ENCODE results near the gene RPTOR.

DNA sequence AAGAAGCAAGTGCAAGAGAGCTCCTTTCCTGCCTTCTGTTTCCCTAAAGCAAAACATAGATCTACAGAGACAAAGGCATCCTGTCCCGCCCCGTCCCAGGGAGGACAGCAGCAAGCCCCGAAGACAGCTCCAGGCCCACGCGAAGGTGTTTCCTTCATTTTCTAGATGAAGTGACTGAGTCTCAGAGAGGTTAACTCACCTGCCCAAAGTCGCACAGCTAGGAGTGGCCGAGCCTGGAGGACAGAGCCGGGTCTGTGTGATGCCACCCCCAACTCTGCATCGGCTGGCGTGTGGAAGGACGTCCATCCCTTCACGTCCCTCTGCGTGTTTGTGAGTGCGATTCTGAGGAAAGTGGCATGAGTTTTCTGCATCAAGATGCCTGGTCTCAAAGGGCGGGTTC lies 259.8 kb downstream of the RPTOR start:
- TF ChIP-seq, protein P1, sequence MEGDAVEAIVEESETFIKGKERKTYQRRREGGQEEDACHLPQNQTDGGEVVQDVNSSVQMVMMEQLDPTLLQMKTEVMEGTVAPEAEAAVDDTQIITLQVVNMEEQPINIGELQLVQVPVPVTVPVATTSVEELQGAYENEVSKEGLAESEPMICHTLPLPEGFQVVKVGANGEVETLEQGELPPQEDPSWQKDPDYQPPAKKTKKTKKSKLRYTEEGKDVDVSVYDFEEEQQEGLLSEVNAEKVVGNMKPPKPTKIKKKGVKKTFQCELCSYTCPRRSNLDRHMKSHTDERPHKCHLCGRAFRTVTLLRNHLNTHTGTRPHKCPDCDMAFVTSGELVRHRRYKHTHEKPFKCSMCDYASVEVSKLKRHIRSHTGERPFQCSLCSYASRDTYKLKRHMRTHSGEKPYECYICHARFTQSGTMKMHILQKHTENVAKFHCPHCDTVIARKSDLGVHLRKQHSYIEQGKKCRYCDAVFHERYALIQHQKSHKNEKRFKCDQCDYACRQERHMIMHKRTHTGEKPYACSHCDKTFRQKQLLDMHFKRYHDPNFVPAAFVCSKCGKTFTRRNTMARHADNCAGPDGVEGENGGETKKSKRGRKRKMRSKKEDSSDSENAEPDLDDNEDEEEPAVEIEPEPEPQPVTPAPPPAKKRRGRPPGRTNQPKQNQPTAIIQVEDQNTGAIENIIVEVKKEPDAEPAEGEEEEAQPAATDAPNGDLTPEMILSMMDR (IDR thresholded peaks at IDR 0.05; ENCODE audit: insufficient read depth, low read length): no peak
- TF ChIP-seq POLR2AphosphoS5 (IDR thresholded peaks at IDR 0.05; ENCODE audit: low read depth) (no peak), GABPA (IDR thresholded peaks at IDR 0.05; ENCODE audit: low read depth) (no peak), SPI1 (IDR thresholded peaks at IDR 0.05; ENCODE audit: borderline replicate concordance, low read depth) (no peak)
- TF ChIP-seq, protein P2, sequence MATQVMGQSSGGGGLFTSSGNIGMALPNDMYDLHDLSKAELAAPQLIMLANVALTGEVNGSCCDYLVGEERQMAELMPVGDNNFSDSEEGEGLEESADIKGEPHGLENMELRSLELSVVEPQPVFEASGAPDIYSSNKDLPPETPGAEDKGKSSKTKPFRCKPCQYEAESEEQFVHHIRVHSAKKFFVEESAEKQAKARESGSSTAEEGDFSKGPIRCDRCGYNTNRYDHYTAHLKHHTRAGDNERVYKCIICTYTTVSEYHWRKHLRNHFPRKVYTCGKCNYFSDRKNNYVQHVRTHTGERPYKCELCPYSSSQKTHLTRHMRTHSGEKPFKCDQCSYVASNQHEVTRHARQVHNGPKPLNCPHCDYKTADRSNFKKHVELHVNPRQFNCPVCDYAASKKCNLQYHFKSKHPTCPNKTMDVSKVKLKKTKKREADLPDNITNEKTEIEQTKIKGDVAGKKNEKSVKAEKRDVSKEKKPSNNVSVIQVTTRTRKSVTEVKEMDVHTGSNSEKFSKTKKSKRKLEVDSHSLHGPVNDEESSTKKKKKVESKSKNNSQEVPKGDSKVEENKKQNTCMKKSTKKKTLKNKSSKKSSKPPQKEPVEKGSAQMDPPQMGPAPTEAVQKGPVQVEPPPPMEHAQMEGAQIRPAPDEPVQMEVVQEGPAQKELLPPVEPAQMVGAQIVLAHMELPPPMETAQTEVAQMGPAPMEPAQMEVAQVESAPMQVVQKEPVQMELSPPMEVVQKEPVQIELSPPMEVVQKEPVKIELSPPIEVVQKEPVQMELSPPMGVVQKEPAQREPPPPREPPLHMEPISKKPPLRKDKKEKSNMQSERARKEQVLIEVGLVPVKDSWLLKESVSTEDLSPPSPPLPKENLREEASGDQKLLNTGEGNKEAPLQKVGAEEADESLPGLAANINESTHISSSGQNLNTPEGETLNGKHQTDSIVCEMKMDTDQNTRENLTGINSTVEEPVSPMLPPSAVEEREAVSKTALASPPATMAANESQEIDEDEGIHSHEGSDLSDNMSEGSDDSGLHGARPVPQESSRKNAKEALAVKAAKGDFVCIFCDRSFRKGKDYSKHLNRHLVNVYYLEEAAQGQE (IDR thresholded peaks at IDR 0.05; ENCODE audit: insufficient replicate concordance, low read depth): no peak
